Colonic mucosa (tissue), 4 donors: ENCODE measurements around the gene UBE2QL1. TPM values are rescaled to one million over a fixed set of nuclear protein-coding genes. Genes with fewer than 3 reads are reported as not detected.

Experiments used
- DNase-seq: peaks from one replicate; pipeline ENCODE4 v3.0.0-alpha.2; 2020
- H3K27ac ChIP-seq: fragments of 200-600 bp; one replicate; pipeline ENCODE4 v1.8.0; 2021
- H3K27me3 ChIP-seq: fragments of 200-600 bp; one replicate; pipeline ENCODE4 v1.8.0; 2021
- H3K36me3 ChIP-seq: fragments of 200-600 bp; one replicate; pipeline ENCODE4 v1.8.0; 2021
- H3K4me1 ChIP-seq: fragments of 200-600 bp; one replicate; pipeline ENCODE4 v1.8.0; 2021; ENCODE audit warnings: mild to moderate bottlenecking
- H3K4me3 ChIP-seq: fragments of 200-600 bp; one replicate; pipeline ENCODE4 v1.8.0; 2021
- H3K9ac ChIP-seq, 2 donors: one replicate each; pipeline ENCODE4 v1.7.0; 2013; ENCODE audit warnings: control low read depth in 2 of 2, low read depth in 2 of 2, low read length in 2 of 2
- H3K9me3 ChIP-seq: fragments of 200-600 bp; one replicate; pipeline ENCODE4 v1.8.0; 2021
- intact Hi-C: fragments of 100-400 bp; cut with DNase I; formaldehyde crosslinking; loops from one replicate; pipeline ENCODE4 v1.14.1; 2022
- total RNA-seq, 2 donors: library from RNA; stranded (reverse); fragmentation: NEBNext Ultra II Directional in 1 of 2; extraction: Animal tissue kit (Norgen Biotek cat#: 25700) in 1 of 2; gene quantifications; one replicate each; pipeline ENCODE4 v1.2.1, GENCODE V29; 2021
- TF ChIP-seq, protein P1 (sequence below): fragments of 200-600 bp; IDR thresholded peaks from one replicate; pipeline ENCODE4 v1.8.0; 2022; ENCODE audit warnings: antibody characterized with exemption, mild to moderate bottlenecking
- donor health status: healthy.
- donor health status: DM: no; HTN: no; CAD: no.
- donor health status: DM: no; HTN: no; CAD: no.

Gene UBE2QL1
- total RNA-seq, 2 donors from 2014 or later: 0.12 to 0.35 TPM

DNA sequence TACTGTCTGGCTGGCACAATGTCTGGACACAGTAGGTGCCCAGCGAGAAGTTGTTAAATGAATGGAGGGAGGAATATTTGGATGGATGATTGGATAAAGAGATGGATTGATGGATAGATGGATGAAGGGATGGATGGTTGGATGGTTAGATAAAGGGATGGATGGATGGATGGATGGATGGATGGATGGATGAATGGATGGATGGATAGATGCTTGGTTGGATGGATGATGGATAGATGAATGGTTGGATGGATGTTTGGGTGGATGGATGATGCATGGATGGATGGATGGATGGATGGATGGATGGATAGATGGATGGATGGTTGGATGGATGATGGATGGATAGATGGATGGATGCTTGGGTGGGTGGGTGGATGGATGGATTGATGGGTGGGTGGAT is 90.4 kb downstream of the UBE2QL1 start:
- intact Hi-C loops: no loop called here
- no peaks in the 10 kb centered on the region for H3K9me3 ChIP-seq
- H3K4me3 ChIP-seq: no peak overlapping the region
- H3K36me3 ChIP-seq: no peaks in the 10 kb centered on the region
- TF ChIP-seq, protein P1, sequence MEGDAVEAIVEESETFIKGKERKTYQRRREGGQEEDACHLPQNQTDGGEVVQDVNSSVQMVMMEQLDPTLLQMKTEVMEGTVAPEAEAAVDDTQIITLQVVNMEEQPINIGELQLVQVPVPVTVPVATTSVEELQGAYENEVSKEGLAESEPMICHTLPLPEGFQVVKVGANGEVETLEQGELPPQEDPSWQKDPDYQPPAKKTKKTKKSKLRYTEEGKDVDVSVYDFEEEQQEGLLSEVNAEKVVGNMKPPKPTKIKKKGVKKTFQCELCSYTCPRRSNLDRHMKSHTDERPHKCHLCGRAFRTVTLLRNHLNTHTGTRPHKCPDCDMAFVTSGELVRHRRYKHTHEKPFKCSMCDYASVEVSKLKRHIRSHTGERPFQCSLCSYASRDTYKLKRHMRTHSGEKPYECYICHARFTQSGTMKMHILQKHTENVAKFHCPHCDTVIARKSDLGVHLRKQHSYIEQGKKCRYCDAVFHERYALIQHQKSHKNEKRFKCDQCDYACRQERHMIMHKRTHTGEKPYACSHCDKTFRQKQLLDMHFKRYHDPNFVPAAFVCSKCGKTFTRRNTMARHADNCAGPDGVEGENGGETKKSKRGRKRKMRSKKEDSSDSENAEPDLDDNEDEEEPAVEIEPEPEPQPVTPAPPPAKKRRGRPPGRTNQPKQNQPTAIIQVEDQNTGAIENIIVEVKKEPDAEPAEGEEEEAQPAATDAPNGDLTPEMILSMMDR: no peak
- H3K27ac ChIP-seq: no peak overlapping the region
- H3K4me1 ChIP-seq: no peaks in the 10 kb centered on the region
- peak; percentile 0 for DNase-seq
- H3K9ac ChIP-seq: no peak overlapping the region
- H3K27me3 ChIP-seq: no peaks in the 10 kb centered on the region

DNA sequence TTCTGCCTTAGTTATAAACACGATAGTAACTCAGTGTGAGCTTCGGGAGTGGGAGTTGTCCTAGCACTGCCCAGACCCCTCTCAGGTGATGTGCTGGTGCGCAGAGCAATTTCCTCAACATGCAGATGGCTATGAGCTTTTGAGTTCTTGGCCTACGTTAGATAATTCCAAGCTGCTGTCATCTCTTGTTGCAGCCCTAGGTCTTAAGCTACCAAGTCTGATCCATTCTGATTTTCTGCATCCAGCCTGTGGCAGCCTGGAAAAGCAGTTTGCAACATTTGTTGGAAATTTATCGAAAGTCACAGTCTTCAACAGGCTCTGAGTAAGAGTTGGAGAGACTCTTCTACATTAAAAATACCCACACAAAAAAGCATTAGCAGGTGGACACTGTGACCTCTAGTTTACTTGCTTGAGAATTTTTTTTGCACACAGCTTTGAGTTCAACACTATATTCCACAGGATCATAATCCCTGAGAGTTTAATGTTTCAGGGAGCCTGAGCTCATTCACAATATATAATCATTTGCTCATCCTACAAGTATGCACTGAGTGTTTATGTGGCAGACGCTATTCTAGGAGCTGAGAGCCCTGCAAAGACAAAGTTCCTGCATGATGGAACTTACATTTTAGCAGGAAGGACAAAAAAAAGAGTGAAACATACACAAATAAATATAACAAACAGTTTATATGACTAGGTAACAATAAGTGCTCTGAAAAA is 91.6 kb downstream of the UBE2QL1 start:
- no peaks in the 10 kb centered on the region for H3K9me3 ChIP-seq
- H3K36me3 ChIP-seq: no peaks in the 10 kb centered on the region
- intact Hi-C loops: no loop called here
- no peaks in the 10 kb centered on the region for H3K27me3 ChIP-seq
- no peak overlapping the region for H3K4me3 ChIP-seq
- TF ChIP-seq, protein P1: no peak
- peak; percentile 2 for DNase-seq
- H3K9ac ChIP-seq: no peak overlapping the region
- H3K4me1 ChIP-seq: no peaks in the 10 kb centered on the region
- H3K27ac ChIP-seq: no peak overlapping the region

DNA sequence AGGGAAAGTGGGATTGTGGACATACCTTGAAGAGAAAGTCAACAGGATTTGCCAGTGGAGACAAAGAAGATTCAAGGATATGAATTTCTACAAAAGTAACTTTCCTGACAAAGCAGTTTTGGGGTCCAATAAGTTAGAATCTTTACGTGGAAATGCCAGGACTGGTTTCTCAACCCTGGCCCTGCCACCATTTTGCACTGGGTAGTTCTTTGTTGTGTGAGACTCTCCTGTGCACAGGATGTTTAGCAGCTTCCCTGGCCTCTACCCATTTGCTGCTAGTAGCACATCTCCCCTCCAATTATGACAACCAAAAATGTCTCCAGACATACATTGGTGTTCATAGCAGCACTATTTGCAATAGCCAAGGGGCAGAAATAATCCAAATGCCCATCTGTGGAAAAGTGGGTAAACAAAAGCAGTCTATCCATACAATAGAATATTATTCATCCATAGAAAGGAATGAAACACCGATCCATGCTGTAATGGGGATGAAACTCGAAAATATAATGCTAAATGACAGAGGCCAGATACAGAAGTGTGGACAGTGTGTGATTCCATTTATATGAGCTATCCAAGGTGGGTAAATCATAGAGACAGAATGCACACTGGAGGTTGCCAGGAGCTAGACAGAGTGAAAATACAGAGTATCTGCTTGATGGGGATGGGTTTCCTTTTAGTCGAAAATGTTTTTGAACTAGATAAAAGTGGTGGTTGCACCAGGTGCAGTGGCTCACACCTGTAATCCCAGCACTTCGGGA is 92.8 kb downstream of the UBE2QL1 start:
- Histone ChIP-seq H3K27ac (no peak overlapping the region), H3K9me3 (no peaks in the 10 kb centered on the region), H3K36me3 (no peaks in the 10 kb centered on the region), H3K27me3 (no peaks in the 10 kb centered on the region), H3K4me3 (no peak overlapping the region), H3K4me1 (no peaks in the 10 kb centered on the region), H3K9ac (no peak overlapping the region)
- intact Hi-C loops: no loop called here
- TF ChIP-seq, protein P1: no peak
- DNase-seq: peak; percentile 1

DNA sequence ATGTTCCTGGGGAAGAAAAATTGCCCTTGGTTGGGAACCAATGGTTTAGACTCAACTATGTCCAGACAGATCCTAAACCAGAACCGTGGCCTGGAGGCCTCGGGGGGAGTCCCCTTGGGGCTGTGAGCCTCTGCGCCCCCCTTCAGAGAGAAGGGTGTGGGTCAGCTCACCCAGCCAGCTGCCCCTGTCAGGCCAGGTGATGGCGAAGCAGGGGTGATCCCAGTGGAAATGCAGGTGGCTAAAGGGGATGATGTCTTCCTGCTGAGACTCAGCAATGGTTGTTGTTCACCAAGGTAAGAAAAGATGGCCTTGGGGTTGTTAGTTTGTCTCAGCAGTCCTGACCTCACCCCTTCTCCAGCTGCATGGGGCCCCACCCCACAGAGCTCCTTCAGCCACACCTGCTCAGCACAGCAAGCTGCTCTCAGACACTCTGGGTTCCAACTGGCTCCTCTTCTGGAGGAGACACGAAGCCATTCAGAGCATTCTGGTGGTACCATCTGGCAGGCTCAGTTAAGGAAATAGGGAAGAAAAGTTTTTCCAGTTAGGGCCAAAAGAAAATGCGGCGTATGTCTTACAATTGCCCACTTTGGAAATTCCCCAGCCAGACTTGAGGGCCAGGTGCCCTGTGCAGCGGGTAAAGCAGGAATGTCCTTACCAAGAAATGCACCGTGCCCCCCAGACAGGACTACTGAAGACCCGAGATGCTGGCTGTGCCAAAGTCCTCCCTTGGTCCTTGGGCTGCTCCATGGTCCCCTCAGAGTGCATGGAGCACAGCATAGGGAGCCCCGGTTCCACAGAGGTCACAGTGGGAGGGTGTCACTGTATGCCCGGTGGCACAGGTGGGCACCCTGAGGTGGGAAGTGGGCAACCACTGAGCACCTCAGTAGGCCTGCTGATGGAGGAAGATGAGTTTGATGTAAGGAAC is 94.0 kb downstream of the UBE2QL1 start:
- no peak overlapping the region for H3K9ac ChIP-seq
- H3K4me3 ChIP-seq: no peak overlapping the region
- intact Hi-C loops: no loop called here
- no peak overlapping the region for H3K27ac ChIP-seq
- no peaks in the 10 kb centered on the region for H3K27me3 ChIP-seq
- peak; percentile 9 for DNase-seq
- H3K9me3 ChIP-seq: no peaks in the 10 kb centered on the region
- no peaks in the 10 kb centered on the region for H3K36me3 ChIP-seq
- H3K4me1 ChIP-seq: no peaks in the 10 kb centered on the region
- TF ChIP-seq, protein P1: no peak

DNA sequence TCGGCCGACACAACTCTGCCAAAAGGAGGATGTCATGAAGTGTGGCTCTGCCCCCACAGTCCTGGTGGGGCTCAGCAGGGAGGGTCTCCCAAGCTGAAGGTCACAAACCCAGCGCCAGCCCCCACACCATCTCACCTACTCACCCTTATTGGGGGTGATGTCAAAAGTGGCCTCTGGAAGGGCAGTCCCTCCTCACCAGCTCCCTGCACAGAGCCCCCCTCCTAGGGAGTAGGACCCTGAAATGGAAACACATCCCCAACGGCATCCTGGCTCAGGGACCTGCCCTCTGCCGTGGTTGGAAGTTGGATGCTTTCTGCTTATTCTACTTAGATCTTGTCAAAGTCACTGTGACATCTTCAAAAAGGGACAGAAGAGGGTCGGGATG is 94.7 kb downstream of the UBE2QL1 start:
- H3K27me3 ChIP-seq: no peaks in the 10 kb centered on the region
- no peaks in the 10 kb centered on the region for H3K9me3 ChIP-seq
- intact Hi-C loops: no loop called here
- DNase-seq: peak; percentile 5
- no peaks in the 10 kb centered on the region for H3K4me1 ChIP-seq
- TF ChIP-seq, protein P1: no peak
- no peaks in the 10 kb centered on the region for H3K36me3 ChIP-seq
- no peak overlapping the region for H3K9ac ChIP-seq
- H3K27ac ChIP-seq: no peak overlapping the region
- no peak overlapping the region for H3K4me3 ChIP-seq
